NCI-H146 treated with DMSO at 0.1 percent for 48 hours (cell line): ENCODE measurements around the gene BOC.

Experiments
- DNase-seq: peaks from one replicate; lab custom pipeline; 2025; ENCODE audit not compliant: unreplicated experiment; lab: John Stamatoyannopoulos, UW

Gene BOC

GRCh38 chr3:113285226-113285625 lies 73.9 kb downstream of the BOC start:
- DNase-seq: no peak

DNA sequence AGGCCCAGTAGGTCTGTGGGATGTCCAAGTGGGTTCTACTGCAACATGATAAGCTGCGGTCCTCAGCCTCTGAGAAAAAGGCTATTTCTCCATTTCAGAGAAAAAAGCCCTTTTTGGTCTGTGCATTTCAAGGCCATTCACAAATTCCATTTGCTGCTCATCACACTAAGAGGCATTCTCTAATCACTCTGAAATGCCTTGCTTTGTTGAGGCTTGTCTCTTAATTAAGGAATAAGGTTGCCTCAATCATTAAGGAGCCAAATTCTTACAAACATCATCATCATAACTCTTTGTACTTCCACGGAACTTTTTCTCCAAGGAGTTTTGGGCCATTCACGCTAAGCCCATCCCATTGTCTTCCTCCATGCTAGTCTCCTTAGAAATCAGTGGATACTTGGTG lies 74.4 kb downstream of the BOC start:
- no peak for DNase-seq

GRCh38 chr3:113286524-113286923 lies 75.2 kb downstream of the BOC start:
- DNase-seq: no peak

DNA sequence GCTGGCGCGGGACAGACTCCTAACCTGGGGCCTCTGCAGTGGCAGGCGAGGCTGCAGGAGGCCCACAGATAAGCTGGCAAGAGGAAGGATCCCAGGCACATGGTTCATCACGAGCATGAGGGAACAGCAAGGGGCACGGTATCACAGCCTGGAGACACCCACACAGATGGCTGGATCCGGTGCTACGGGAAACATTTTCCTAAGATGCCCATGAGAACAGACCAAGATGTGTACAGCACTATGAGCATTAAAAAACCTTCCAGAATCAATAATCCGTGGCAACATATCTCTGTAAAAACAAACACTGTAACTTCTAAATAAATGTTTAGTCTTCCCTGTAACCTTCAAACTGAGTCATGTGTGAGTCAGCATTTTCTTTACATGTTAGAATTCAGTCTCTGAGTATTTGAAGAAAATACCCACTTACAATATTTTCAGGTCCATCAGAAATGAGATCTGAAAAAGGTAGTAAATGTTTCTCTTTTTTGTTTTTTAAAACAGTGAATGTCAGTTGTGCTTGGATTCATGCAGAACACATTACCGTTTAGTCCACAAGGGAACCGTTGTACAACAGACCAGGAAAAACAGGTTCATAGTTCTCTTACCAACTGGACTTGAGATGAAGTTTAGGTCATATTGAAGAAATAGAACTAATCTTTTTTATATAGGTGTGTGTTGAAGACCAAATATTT lies 75.9 kb downstream of the BOC start:
- DNase-seq: no peak

- peak; percentile 35 for DNase-seq
Measured at GRCh38 chr3:113287803-113288648, 76.7 kb downstream of the BOC start.

DNA sequence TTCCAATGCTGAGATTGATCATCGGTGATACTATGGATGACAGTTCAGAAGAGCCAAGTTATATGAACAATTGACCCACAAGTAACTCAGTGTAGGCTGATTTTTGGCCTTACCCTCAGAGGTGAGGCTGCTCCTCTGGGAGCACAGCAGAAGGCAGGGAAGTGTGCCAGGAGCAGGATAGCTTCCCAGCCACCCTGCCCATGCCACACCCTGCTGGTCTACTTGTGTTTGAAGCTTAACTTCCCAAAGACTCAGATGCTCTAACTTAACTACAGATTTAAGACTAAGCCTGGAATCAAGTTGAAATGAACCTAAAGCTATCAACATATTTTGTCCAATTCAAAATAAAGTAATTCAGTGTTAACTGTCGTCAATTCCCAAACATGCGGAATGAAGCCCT lies 77.5 kb downstream of the BOC start:
- DNase-seq: no peak

GRCh38 chr3:113291572-113291971 lies 80.2 kb downstream of the BOC start:
- DNase-seq: no peak

DNA sequence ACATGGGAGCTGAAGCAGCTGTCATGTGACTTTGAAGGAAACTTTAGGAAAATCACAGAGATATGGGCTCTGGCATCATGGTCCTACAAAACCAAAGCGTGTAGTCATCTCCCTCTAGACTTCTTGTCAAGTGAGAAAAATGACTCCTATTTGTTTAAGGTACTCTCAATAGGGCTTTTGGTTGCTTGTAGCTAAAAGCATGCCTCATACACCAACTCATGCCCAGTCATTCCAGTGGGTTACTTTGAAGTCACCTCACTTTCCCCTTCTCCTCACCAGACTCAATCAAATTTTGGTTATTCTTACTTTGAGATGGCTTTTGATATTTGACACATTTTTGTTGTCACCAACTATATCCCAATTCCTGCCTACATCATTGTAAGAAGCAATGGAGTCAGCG lies 81.6 kb downstream of the BOC start:
- DNase-seq: no peak

DNA sequence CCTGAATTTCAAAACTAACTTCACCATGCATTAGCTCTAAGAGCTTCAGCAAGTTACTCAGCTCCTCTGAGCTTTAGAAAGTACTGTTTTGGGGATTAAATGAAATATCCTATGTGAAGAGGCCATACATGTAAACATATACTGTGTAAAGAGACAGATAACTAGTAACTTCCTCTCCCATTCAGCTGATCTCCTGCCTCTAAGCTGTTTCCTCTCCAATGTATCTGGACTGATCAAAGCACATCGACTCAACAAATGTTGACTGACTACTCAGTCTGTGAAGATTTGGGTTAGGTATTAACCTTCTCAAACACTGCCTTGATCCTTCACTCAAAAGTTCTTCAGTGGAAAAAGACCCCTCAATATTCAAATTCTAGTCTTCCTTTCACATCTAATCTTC lies 82.0 kb downstream of the BOC start:
- no peak for DNase-seq

GRCh38 chr3:113295463-113295862 lies 84.1 kb downstream of the BOC start:
- no peak for DNase-seq

DNA sequence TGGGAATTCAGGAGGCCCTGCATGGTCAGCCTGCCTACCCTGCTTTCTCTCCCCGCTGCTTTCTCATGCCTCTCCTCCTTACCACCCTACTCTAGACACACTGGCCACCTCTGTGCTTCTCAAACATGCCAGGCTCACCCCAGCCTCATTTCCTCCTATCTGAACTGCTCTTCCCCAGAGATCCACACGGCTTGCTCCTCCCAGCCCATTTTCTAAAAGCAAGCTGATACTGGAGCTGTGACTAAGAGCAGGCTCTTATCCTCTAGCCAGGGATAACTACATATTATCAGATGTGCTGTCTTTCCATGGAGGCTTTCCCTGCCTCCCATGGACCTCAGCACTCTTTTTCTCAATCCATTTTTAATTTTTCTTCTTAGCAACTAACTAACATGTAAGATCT lies 85.9 kb downstream of the BOC start:
- no peak for DNase-seq

DNA sequence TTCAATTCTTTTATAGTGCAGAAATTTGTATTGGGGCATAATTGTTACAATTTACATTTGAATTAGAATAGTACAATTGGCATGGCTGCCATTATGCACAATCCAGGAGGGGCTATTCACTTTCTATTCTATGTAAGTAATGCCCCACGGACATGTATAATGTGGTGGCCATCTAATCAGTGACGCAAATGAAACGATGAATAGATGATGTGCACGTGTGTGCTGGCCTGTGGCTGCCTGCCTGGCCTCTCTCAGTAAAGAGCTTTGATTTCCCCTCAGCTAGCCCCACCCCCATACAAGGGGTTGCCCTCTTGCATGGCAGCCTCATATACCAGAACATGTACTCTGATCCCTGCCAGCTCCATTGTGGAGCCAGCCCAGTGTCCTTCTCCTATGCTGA lies 86.5 kb downstream of the BOC start:
- no peak for DNase-seq

GRCh38 chr3:113300596-113300995 lies 89.2 kb downstream of the BOC start:
- no peak for DNase-seq

GRCh38 chr3:113304102-113304501 lies 92.7 kb downstream of the BOC start:
- DNase-seq: no peak

DNA sequence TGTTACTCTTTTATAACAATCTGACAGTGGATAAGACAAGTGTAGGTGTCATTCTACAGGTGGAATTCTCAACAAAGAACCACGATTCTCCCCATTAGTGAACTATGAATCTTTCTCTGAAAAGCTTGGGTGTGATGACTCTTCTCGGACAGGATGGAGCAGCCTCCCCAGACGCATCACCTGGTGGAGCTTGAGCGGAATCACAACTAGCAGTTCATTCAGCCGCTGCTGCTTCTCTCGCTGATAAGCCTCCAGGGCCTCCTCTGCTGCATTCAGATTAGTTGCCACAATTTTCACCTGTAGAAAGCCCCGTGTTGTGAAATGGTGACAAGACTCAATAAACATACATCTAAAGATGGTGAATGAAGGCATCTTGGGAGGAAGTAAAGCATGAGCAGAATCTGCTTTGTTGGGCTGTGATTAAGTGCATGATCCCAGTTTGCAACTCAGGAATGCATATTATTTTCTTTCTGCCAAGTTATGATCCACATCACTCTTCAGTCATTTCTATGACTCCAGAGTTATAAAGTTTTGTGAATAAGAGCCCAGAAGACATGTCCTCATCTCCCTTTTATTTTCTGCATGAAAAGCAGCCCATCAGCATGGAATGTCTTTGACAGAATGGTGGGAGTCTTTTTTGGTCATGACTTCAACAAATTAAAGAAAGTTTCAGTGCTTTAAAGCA lies 93.6 kb downstream of the BOC start:
- no peak for DNase-seq

- DNase-seq: no peak
Measured at GRCh38 chr3:113310960-113311359, 99.6 kb downstream of the BOC start.

DNA sequence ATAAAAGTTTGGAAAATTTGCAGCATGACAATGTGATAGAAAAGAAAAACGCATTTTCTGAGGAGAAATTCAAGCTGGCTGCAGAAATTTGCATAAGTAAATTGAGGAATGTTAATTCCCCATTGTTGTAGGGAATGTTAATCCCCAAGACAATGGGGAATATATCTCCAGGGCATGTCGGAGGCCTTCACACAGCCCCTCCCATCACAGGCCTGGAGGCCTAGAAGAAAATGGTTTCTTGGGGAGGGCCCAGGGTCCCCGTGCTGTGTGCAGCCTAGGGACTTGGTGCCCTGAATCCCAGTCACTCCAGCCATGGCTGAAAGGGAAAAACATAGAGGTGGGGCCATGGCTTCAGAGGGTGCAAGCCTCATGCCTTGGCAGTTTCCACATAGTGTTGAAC lies 101.1 kb downstream of the BOC start:
- DNase-seq: no peak

- DNase-seq: no peak
Measured at GRCh38 chr3:113314923-113315322, 103.6 kb downstream of the BOC start.

DNA sequence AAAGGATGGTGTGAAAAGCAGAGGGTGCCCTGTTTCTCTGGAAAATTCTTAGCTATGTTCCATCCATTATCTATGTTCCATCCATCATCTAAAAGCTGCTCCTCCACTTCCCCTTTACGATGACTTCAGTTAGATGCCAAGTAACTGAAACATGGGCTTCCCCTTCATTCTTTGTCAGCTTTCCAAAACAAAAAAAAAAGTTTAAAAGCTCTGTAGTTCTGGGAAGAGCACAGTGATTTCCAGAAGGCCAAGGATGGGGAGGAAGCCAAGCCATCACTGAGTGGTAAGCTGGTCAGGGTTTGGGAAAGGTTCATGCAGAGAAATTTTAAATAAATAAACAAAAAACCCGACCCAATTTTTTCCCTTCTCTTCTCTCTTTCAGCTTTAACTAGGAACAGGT lies 118.4 kb downstream of the BOC start:
- no peak for DNase-seq

DNA sequence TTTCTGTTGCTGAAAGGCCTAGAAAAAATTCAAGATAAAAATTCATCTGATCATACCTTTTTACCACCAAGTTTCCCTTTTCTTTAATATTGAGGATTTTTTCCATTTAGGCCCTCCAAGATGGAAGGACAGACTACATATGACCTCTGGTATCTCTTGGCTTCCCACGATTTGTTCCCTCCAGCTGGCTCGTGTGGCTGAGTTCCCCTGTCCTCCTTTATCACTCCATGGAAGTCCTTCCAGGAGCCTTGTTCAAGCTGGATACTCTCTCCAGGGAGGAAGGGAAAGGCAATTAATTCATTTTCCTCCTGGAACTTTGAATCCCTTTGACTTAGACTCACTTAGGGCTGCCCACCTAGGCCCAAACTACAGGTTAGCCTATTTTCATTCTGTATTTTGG lies 119.4 kb downstream of the BOC start:
- no peak for DNase-seq

DNA sequence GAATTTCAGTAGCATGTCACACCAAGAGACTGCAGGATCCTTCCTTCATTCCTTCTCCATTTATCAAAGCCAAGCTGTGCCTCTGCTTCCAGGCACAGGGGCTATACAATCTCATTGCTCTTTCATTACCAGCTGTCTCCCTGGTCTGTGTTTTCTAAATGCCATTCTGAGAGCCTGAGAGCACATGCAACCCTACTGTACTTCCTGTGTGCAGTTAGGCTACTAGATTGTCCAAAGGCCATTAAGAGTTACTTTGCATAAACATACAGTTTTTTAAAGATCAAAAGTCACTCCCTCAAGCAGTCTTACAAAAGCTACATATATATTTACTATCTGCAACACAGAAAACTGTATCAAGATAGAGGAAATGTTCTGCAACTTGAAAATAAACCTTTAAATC lies 119.8 kb downstream of the BOC start:
- no peak for DNase-seq
